HepG2 (cell line): ENCODE results near the gene ATOH7. TPM values are rescaled to one million over a fixed set of nuclear protein-coding genes. Genes with fewer than 3 reads are reported as not detected.

Experiments used
- ATAC-seq: fragments of 200-7000 bp; cut with Tn5 transposase; 3 replicates; pipeline ENCODE4 v1.9.1; 2020; ENCODE audit warnings: mild to moderate bottlenecking, moderate library complexity
- BruUV-seq: library from RNA; stranded (reverse); fragments of 400-500 nt; replicated peaks from 2 replicates; lab custom pipeline; 2021; lab: Mats Ljungman, UMichigan
- CTCF ChIA-PET: fragments of 300-600 bp; formaldehyde crosslinking; extraction: SDS; loops from one replicate; lab custom pipeline; 2021; ENCODE audit warnings: low total read pairs, inconsistent platforms, low intra/inter-chr PET ratio; lab: Yijun Ruan, JAX
- POLR2A ChIA-PET: fragments of 350-600 bp; sonication (Branson Sonifier 250); formaldehyde crosslinking; loops from one replicate; lab custom pipeline; 2020; ENCODE audit warnings: antibody characterized with exemption, inconsistent platforms; lab: Yijun Ruan, JAX
- DNase-seq: peaks from one replicate; pipeline ENCODE4 v3.0.0-alpha.2; 2015; ENCODE audit warnings: low spot score
- FAIRE-seq: peaks from 3 replicates; lab custom pipeline; 2011; peaks lifted over from hg19 to GRCh38; lab: Jason Lieb, UNC
- H2AFZ ChIP-seq: one replicate; pipeline ENCODE4 v1.6.1; 2011; ENCODE audit warnings: low read length, inconsistent platforms
- H3K27ac ChIP-seq: fragments of 300-600 bp; 3 replicates; pipeline ENCODE4 v1.8.0; 2011; ENCODE audit warnings: mixed run types, mild to moderate bottlenecking, mixed read lengths, low read length, inconsistent platforms; ENCODE audit not compliant: insufficient read depth; ENCODE audit errors: extremely low read length
- H3K27me3 ChIP-seq, 2 experiments: fragments of 200-600 bp in 1 of 2; 2 replicates in 1 of 2; 3 replicates in 1 of 2; pipeline versions ENCODE4 v1.6.0 to v1.8.0; 2011; ENCODE audit warnings: low read length in 2 of 2, mild to moderate bottlenecking in 2 of 2, moderate library complexity in 2 of 2, inconsistent platforms in 1 of 2; ENCODE audit not compliant: insufficient read depth in 2 of 2, control insufficient read depth in 1 of 2
- H3K36me3 ChIP-seq, 2 experiments: fragments of 200-600 bp in 1 of 2; replicated peaks in 1 of 2; 2 replicates in 1 of 2; 3 replicates in 1 of 2; pipeline versions ENCODE4 v1.5.1 to v1.8.0; 2011; ENCODE audit warnings: low read length in 2 of 2, inconsistent platforms in 1 of 2; ENCODE audit not compliant: insufficient read depth in 2 of 2, control insufficient read depth in 1 of 2
- H3K4me1 ChIP-seq: 2 replicates; pipeline ENCODE4 v1.5.1; 2012; ENCODE audit warnings: low read length, inconsistent platforms; ENCODE audit not compliant: insufficient read depth
- H3K4me2 ChIP-seq: 2 replicates; pipeline ENCODE4 v1.6.0; 2011; ENCODE audit warnings: low read depth, low read length, inconsistent platforms
- H3K4me3 ChIP-seq, 3 experiments: fragments of 200-600 bp in 1 of 3; sonication (generic), shearing (Covaris generic) in 1 of 3; replicated peaks in 1 of 3; 2 replicates each; pipeline ENCODE4 v1.5.1; 2011 to 2016; ENCODE audit warnings: low read length in 3 of 3, inconsistent platforms in 2 of 3, low read depth in 2 of 3, mild to moderate bottlenecking in 2 of 3, control low read depth in 1 of 3, mixed read lengths in 1 of 3; ENCODE audit not compliant: insufficient read depth in 1 of 3
- H3K79me2 ChIP-seq: one replicate; pipeline ENCODE4 v1.6.1; 2011; ENCODE audit warnings: low read length, inconsistent platforms; ENCODE audit not compliant: insufficient read depth
- H3K9ac ChIP-seq: 2 replicates; pipeline ENCODE4 v1.6.0; 2011; ENCODE audit warnings: mild to moderate bottlenecking, low read depth, low read length, inconsistent platforms; ENCODE audit not compliant: insufficient read depth
- H3K9me3 ChIP-seq: 2 replicates; pipeline ENCODE4 v1.5.1; 2012; ENCODE audit warnings: mild to moderate bottlenecking, low read length
- H4K20me1 ChIP-seq: 2 replicates; pipeline ENCODE4 v1.6.0; 2011; ENCODE audit warnings: inconsistent platforms, mild to moderate bottlenecking, low read length, moderate library complexity; ENCODE audit not compliant: insufficient read depth
- ATF7-NPFF ChIP-seq: sonication (generic); formaldehyde crosslinking; IDR thresholded peaks from 2 replicates; pipeline ENCODE4 v1.8.1; 2023; ENCODE audit warnings: mild to moderate bottlenecking, low read depth, missing genetic modification reagents, moderate library complexity
- CENPT ChIP-seq: sonication (generic); formaldehyde crosslinking; IDR thresholded peaks from 2 replicates; pipeline ENCODE4 v1.8.0; 2022; ENCODE audit warnings: low read depth, mild to moderate bottlenecking, moderate library complexity, missing genetic modification reagents
- FOSL1 ChIP-seq: sonication (generic); formaldehyde crosslinking; IDR thresholded peaks from 2 replicates; pipeline ENCODE4 v1.9.0; 2021; ENCODE audit warnings: missing genetic modification reagents, borderline replicate concordance
- NRL ChIP-seq: sonication (generic); formaldehyde crosslinking; IDR thresholded peaks from 2 replicates; pipeline ENCODE4 v1.5.0; 2020; ENCODE audit warnings: missing genetic modification reagents, mild to moderate bottlenecking, moderate library complexity, borderline replicate concordance
- PITX1 ChIP-seq: sonication (generic); formaldehyde crosslinking; IDR thresholded peaks from 2 replicates; pipeline ENCODE4 v1.5.1; 2020; ENCODE audit warnings: mild to moderate bottlenecking, missing genetic modification reagents
- RNF2 ChIP-seq: fragments of 450-650 bp; conservative IDR thresholded peaks from 2 replicates; pipeline ENCODE4 v1.6.1; 2016; ENCODE audit warnings: low read depth
- SP1 ChIP-seq, 2 experiments: fragments of 450-650 bp in 1 of 2; sonication (generic) in 1 of 2; formaldehyde crosslinking in 1 of 2; IDR thresholded peaks; 2 replicates each; pipeline versions ENCODE4 v1.4.0 to v1.6.1; 2016 to 2020; ENCODE audit warnings: missing genetic modification reagents in 1 of 2
- U2AF2 ChIP-seq: fragments of 200-400 bp; formaldehyde crosslinking; IDR thresholded peaks from 2 replicates; pipeline ENCODE4 v1.6.1; 2017; ENCODE audit warnings: low read depth, mild to moderate bottlenecking, low read length
- ZBTB20 ChIP-seq: sonication (generic); formaldehyde crosslinking; IDR thresholded peaks from 2 replicates; pipeline ENCODE4 v1.8.1; 2023; ENCODE audit warnings: missing genetic modification reagents, low read depth, mild to moderate bottlenecking, borderline replicate concordance
- ZMYM4 ChIP-seq: sonication (generic); formaldehyde crosslinking; IDR thresholded peaks from 2 replicates; pipeline ENCODE4 v1.8.1; 2023; ENCODE audit warnings: mild to moderate bottlenecking, missing genetic modification reagents
- ZNF274 ChIP-seq: sonication (generic); formaldehyde crosslinking; IDR thresholded peaks from 2 replicates; pipeline ENCODE4 v1.5.1; 2020; ENCODE audit warnings: mild to moderate bottlenecking, missing genetic modification reagents
- ZNF333 ChIP-seq: sonication (generic); formaldehyde crosslinking; IDR thresholded peaks from 2 replicates; pipeline ENCODE4 v1.4.0; 2020; ENCODE audit warnings: mild to moderate bottlenecking, missing genetic modification reagents, borderline replicate concordance
- ZNF563 ChIP-seq: sonication (generic); formaldehyde crosslinking; IDR thresholded peaks from 2 replicates; pipeline ENCODE4 v1.8.0; 2022; ENCODE audit warnings: mild to moderate bottlenecking, moderate library complexity, missing genetic modification reagents
- ZNF747 ChIP-seq: sonication (generic); formaldehyde crosslinking; IDR thresholded peaks from 2 replicates; pipeline ENCODE4 v1.8.1; 2023; ENCODE audit warnings: missing genetic modification reagents, mild to moderate bottlenecking, borderline replicate concordance
- ZNF776 ChIP-seq: sonication (generic); formaldehyde crosslinking; IDR thresholded peaks from 2 replicates; pipeline ENCODE4 v1.4.0; 2020; ENCODE audit warnings: mild to moderate bottlenecking, missing genetic modification reagents
- WGBS: methylation state at CpG from one replicate; pipeline ENCODE4 v1.1.6; 2017; ENCODE audit warnings: low lambda C conversion rate; 5-methylcytosine and 5-hydroxymethylcytosine counted together
- in situ Hi-C: cut with HindIII; loops from 2 replicates; pipeline ENCODE4 v1.10.0; 2017; ENCODE audit warnings: low pct_unique_long_range_greater_than_20kb; ENCODE audit not compliant: extremely low pct_ligation_motif_present
- intact Hi-C: fragments of 100-400 bp; cut with micrococcal nuclease; formaldehyde crosslinking; loops from one replicate; pipeline ENCODE4 v1.10.0; 2022; ENCODE audit not compliant: unreplicated experiment
- polyA plus RNA-seq, 8 experiments: library from polyadenylated mRNA; depleted of rRNA in 3 of 8; stranded (reverse) in 7 of 8; unstranded in 1 of 8; fragments of >200 nt; fragmentation: Illumina TruSeq in 4 of 8; extraction: Trizol in 4 of 8; gene quantifications; 2 replicates each; pipeline versions ENCODE4 v1.2.1 to v1.2.3, GENCODE V29; 2011 to 2016; ENCODE audit warnings: low read depth in 4 of 8, missing spikeins in 1 of 8, mixed read lengths in 1 of 8; ENCODE audit not compliant: insufficient read depth in 1 of 8
- total RNA-seq, 5 experiments: library from RNA; depleted of rRNA; stranded (reverse); fragments of >200 nt; fragmentation: Illumina TruSeq; extraction: Trizol; gene quantifications; 2 replicates each; pipeline ENCODE4 v1.2.3, GENCODE V29; 2016; ENCODE audit warnings: low read depth in 1 of 5
- TF ChIP-seq, protein P1 (sequence below): sonication (generic); formaldehyde crosslinking; IDR thresholded peaks from 2 replicates; pipeline ENCODE4 v1.5.0; 2020; ENCODE audit warnings: missing genetic modification reagents, mild to moderate bottlenecking, borderline replicate concordance
- TF ChIP-seq, protein P2 (sequence below): IDR thresholded peaks from 2 replicates; pipeline ENCODE4 v1.6.1; 2016; ENCODE audit warnings: low read depth
- TF ChIP-seq, protein P3 (sequence below): sonication (generic); formaldehyde crosslinking; IDR thresholded peaks from 2 replicates; pipeline ENCODE4 v1.5.0; 2020; ENCODE audit warnings: missing genetic modification reagents

ATOH7 gene
- total and polyA plus RNA-seq, 2 of the 13 experiments (the other 11 are each of a cell fraction or from before 2014, with no cell fraction given), result 0.07 to 0.11 TPM

DNA sequence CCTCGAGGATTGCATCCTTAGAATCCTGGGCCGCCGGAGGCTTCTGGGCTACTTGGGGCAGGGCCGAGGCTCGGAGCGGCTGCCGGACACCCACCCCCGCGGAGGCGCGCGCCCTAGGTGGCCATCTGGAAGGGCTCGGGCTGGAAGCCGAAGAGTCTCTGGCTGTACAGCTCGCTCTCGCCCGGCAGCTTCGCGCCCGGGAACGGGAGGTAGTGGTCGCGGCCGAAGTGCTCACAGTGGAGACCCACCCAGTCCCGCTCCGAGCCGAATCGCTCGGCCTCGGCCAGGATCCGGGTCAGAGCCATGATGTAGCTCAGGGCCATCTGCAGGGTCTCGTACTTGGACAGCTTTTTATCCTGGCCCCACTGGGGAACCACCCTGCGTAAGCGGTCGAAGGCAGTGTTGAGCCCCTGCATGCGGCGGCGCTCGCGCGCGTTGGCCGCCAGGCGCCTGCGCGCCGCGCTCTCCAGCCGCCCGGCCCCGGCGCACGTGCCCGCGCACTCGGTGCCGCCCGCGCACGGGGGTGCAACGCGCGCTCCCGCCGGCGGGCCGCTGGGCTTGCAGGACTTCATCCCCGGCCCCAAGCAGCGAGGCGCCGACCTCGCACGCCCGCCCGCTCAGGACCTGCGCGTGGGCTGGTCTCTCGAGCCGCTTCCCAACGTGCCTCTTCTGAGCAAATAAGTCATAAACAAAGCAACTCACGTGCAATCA is 652 bp downstream of the ATOH7 start:
- ChIA-PET POLR2A (interaction anchor here (1.5 kb wide), 1 partner anchor 100 kb away, joined by 6 read pairs; the partner anchor contains the start of gene HNRNPH3), CTCF (no interaction called here)
- H3K9me3 ChIP-seq, result no peaks in the 10 kb centered on the region
- intact Hi-C loops, result no loop called here
- H4K20me1 ChIP-seq, result no peaks in the 10 kb centered on the region
- H3K27ac ChIP-seq, result no peak overlapping the region
- FAIRE-seq (no peak), DNase-seq (peak; percentile 30), ATAC-seq (peak; percentile 98)
- H2AFZ ChIP-seq, result peak overlapping the region; percentile 21
- H3K4me1 ChIP-seq, result peaks cover 17% of the 10 kb centered on the region
- no peaks in the 10 kb centered on the region for H3K36me3 ChIP-seq
- no TSS peak for BruUV-seq
- peak overlapping the region; percentile 96 for H3K4me2 ChIP-seq
- peak overlapping the region; percentile 48; the same call in 1 of the 2 replicates for H3K9ac ChIP-seq
- H3K27me3 ChIP-seq, result peaks cover 0 to 29% of the 10 kb centered on the region in 2 experiments; a peak in 3 of 5 replicates
- H3K4me3 ChIP-seq, result peak overlapping the region; percentile 38 to 68 (median 46); a peak in 5 of 6 replicates
- H3K79me2 ChIP-seq, result no peaks in the 10 kb centered on the region
- 10% methylated on average over 3 of the region's 81 CpGs for WGBS
- in situ Hi-C loops, result no loop called here
- TF ChIP-seq ZBTB20 (CRISPR knock-in tag) (peak; percentile 46; the same call in 1 of the 2 replicates), NRL (CRISPR knock-in tag) (peak; percentile 73), U2AF2 (no peak), CENPT (CRISPR knock-in tag) (no peak), FOSL1 (CRISPR knock-in tag) (peak; percentile 45; the same call in 1 of the 2 replicates), SP1 (IDR thresholded peaks at IDR 0.05) (no peak), SP1 (CRISPR knock-in tag; IDR thresholded peaks at IDR 0.05) (no peak), ATF7-NPFF (peak; percentile 75; the same call in 1 of the 2 replicates), RNF2 (peak; percentile 83; the same call in 1 of the 2 replicates), ZNF747 (CRISPR knock-in tag) (peak; percentile 64), ZNF776 (peak; percentile 82; the same call in 1 of the 2 replicates), ZNF563 (peak; percentile 96), PITX1 (CRISPR knock-in tag) (peak; percentile 51; the same call in 1 of the 2 replicates), ZNF274 (CRISPR knock-in tag) (peak; percentile 74; the same call in 1 of the 2 replicates), ZNF333 (CRISPR knock-in tag) (peak; percentile 31; the same call in 1 of the 2 replicates), ZMYM4 (CRISPR knock-in tag) (peak; percentile 59)
- TF ChIP-seq, protein P1, sequence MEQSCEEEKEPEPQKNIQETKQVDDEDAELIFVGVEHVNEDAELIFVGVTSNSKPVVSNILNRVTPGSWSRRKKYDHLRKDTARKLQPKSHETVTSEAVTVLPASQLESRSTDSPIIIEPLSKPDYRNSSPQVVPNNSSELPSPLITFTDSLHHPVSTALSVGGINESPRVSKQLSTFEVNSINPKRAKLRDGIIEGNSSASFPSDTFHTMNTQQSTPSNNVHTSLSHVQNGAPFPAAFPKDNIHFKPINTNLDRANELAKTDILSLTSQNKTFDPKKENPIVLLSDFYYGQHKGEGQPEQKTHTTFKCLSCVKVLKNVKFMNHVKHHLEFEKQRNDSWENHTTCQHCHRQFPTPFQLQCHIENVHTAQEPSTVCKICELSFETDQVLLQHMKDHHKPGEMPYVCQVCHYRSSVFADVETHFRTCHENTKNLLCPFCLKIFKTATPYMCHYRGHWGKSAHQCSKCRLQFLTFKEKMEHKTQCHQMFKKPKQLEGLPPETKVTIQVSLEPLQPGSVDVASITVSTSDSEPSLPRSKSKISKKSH (CRISPR knock-in tag), result peak; percentile 93
- TF ChIP-seq, protein P2, sequence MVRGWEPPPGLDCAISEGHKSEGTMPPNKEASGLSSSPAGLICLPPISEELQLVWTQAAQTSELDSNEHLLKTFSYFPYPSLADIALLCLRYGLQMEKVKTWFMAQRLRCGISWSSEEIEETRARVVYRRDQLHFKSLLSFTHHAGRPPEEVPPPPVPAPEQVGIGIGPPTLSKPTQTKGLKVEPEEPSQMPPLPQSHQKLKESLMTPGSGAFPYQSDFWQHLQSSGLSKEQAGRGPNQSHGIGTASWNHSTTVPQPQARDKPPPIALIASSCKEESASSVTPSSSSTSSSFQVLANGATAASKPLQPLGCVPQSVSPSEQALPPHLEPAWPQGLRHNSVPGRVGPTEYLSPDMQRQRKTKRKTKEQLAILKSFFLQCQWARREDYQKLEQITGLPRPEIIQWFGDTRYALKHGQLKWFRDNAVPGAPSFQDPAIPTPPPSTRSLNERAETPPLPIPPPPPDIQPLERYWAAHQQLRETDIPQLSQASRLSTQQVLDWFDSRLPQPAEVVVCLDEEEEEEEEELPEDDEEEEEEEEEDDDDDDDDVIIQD (CRISPR knock-in tag), result no peak
- TF ChIP-seq, protein P3, sequence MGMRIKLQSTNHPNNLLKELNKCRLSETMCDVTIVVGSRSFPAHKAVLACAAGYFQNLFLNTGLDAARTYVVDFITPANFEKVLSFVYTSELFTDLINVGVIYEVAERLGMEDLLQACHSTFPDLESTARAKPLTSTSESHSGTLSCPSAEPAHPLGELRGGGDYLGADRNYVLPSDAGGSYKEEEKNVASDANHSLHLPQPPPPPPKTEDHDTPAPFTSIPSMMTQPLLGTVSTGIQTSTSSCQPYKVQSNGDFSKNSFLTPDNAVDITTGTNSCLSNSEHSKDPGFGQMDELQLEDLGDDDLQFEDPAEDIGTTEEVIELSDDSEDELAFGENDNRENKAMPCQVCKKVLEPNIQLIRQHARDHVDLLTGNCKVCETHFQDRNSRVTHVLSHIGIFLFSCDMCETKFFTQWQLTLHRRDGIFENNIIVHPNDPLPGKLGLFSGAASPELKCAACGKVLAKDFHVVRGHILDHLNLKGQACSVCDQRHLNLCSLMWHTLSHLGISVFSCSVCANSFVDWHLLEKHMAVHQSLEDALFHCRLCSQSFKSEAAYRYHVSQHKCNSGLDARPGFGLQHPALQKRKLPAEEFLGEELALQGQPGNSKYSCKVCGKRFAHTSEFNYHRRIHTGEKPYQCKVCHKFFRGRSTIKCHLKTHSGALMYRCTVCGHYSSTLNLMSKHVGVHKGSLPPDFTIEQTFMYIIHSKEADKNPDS (CRISPR knock-in tag), result peak; percentile 74; the same call in 1 of the 2 replicates
